GM19372 (cell line): ENCODE data around the gene NKX3-2.

ENCODE experiments used
- ATAC-seq: cut with Tn5 transposase; IDR thresholded peaks from one replicate; pipeline ENCODE4 v1.9.1; 2021; ENCODE audit warnings: mild to moderate bottlenecking, low read depth, moderate library complexity; ENCODE audit not compliant: unreplicated experiment

Gene NKX3-2

GRCh38 chr4:13515268-13515667 lies 29.0 kb downstream of the NKX3-2 start:
- no peak for ATAC-seq

DNA sequence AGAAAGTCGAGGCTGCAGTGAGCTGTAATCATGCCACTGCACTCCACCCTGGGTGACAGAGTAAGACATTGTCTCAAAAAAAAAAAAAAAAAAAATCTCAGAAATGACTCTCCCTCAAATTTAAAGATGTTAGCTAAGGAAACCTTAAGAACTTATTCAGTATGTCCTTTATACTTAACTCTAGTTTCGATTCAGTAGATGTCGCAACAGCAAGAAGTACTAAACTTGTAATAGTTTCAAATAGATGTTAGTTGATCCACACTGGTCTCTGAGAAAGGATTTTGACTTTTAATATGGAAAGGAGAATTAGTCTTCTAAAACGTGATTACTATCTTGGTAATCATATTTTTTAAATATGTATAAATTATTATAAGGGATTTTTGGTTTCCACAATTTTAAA lies 29.6 kb downstream of the NKX3-2 start:
- ATAC-seq = no peak

- no peak for ATAC-seq
Observed at GRCh38 chr4:13511101-13511500, 33.2 kb downstream of the NKX3-2 start.

DNA sequence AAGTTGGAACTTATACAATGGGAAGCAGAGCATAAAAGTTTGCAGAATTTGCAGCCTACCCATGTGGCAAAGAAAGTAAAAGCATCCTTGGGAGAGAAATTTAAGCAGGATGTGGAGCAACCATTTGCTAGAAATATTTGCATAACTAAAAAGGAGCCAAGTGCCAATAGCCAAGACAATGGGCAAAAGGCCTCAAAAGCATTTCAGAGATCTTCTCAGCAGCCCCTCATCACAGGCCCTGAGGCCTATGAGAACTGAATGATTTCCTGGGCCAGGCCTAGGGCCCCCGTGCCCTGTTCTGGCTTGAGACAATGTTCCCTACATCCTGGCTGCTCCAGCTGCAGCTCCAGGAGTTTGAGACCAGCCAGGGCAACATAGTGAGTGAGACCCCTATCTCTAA lies 34.9 kb downstream of the NKX3-2 start:
- ATAC-seq = no peak

- no peak for ATAC-seq
Observed at GRCh38 chr4:13504374-13504773, 39.9 kb downstream of the NKX3-2 start.

DNA sequence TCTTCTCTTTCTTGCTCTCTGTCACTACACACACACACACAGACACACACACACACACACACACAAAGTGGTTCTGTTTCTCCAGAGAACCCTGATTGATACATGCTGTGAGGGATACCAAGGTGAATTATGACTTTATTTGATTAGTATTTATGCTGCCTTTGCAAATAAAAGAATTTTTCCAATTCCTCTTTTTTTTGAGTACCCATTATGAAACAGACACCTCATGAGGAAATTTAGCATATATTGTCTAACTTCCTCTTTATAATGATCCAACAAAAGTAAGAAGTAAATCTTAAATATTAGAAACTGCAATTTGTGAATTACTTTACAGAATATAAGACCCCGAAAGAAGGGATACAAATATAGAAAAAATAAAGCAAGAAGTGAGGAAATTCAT lies 45.8 kb downstream of the NKX3-2 start:
- ATAC-seq = no peak

DNA sequence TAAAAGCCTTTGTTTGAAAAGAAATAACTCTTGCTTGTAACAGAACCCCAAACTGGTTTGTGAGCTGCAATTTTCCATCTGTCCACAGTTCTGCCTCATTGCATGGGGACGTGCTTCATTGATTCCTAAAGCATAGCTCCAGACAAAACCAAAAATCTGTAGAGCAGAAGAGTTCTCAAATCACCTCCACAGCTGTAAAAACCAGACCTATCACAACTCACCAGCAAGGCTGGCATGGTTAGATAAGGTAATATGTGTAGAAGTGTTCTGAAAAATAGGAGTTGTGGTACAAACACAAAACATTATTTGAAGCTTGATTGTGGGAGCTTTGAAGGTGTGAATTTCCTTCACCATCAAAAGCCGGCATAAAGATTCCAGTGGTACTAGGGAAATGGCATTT lies 47.7 kb downstream of the NKX3-2 start:
- no peak for ATAC-seq

DNA sequence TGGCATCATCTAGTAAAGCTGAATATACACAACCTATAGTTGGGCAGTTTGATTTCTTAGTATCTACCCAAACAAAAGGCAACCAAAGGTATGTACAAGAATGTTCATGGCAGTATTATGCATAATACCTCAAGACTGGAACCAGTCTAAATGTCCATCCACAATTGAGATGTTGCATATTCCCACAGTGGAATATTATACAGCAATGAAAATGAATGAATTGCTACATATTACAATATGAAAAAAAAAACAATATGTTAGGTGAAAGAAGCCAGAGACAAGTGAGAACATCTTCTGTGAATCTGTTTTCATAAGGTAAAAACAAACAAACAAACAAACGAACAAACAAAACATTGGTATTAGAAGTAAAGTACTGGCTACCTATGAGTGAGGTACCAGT lies 48.6 kb downstream of the NKX3-2 start:
- ATAC-seq = no peak

DNA sequence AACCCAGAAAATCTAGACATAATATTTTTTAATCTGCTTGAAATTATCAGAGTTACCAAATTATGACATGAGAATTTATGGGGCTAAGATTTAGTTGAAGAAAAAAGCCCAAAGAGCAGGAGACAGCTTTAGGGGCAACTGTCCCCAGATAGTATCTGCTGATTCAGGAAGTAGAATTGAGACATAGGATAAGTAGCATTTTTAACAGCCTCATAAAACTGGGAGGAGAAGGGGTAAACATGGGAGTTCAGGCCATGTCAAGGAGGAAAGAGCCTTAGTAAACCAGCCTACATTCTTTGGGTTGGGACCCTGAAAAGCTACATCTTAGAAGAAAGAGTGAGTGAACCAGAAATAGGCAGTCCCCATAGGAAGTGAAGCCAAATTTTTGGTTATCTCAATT lies 50.5 kb downstream of the NKX3-2 start:
- ATAC-seq = no peak

DNA sequence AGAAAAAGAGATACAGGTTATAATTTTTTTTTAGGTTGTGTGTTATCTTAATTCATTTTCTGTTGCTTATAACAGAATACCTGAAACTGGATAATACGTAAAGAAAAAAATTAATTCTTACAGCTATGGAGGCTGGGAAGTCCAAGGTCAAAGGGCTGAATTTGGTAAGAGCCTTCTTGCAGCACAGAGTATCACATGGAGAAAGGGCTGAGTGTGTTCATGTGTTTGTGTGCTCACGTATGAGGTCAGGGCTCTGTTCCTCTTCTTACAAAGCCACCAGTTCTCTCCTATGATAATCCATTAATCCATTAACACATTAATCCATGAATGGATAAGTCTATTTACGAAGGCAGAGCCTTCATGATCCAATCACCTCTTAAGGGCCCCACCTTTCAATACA lies 51.6 kb downstream of the NKX3-2 start:
- ATAC-seq = no peak
